22Rv1 (cell line): ENCODE data around the gene KCNRG.
A peak's percentile ranks its signal among the peaks of the same experiment; 100 is the strongest.
"Not testable (repeated sequence)": the region's sequence is repeated elsewhere in the genome, so short reads cannot be mapped to it uniquely, and the experiment has no call there.

Source experiments
- H3K27ac ChIP-seq: fragments of 450-650 bp; 2 replicates; pipeline ENCODE4 v1.5.1; 2017
- CTCF ChIP-seq: fragments of 450-650 bp; IDR thresholded peaks from 2 replicates; pipeline ENCODE4 v1.5.1; 2017; ENCODE audit warnings: mild to moderate bottlenecking
- ZFX ChIP-seq: fragments of 450-650 bp; IDR thresholded peaks from 2 replicates; pipeline ENCODE4 v1.6.1; 2017; ENCODE audit warnings: antibody characterized with exemption, borderline replicate concordance

KCNRG gene

DNA sequence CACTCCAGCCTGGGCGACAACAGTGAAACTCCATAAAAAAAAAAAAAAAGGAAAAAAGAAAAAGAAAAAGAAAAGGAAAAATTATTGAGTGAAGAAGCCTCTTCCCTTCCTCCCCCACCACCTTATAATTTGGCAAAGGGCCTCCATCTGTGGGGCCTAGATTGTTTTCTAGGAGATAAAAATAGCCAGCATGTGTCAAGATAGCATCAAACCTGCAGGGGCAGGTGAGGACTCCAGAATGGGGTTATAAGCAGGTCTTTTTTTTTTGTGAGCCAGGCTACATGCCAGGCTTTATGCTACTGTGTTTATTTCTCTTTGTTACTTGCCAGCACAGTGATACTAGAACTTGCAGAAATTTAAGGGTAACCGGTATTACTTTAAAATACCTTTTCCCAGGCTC lies 30.1 kb upstream of the KCNRG start:
- TF ChIP-seq CTCF: no peak
- TF ChIP-seq ZFX: no peak
- H3K27ac ChIP-seq: no peak overlapping the region

DNA sequence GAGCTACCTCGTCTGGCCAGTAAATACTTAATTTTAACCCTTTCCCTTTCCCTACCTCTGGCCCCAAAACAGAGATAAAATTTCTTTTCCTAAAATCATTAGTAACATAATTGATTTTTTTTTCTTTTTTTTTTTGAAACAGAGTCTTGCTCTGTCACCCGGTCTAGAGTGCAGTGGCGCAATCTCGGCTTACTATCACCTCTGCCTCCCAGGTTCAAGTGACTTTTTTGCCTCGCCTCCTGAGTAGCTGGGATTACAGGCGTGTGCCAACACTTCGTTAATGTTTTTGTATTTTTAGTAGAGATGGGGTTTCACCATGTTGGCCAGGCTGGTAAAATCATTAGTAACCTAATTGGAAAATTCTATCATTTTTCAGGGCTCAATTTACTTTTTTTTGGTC lies 28.8 kb upstream of the KCNRG start:
- TF ChIP-seq ZFX (no peak), CTCF (no peak)
- H3K27ac ChIP-seq: no peak overlapping the region

GRCh38 chr13:49990612-49991011 lies 24.6 kb upstream of the KCNRG start:
- not testable (repeated sequence) for H3K27ac ChIP-seq

DNA sequence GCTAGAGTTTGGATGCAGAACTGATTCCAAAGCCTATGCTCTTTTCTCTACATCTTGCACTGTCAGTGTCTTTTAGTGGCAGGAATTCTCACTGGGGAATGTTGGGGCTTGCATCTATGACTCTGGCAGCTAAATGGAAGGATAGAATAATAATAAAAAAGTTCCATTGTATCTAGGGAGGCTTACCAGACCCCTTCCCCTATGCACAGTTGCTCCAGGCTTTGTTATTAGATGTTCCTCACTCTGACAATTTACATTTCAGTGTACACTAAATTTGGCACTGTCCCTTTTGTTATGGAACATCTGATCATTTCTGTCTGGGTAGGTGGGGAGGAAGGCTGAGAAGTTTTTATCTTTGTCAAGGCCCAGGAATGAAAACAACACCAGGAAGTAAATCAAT lies 22.1 kb upstream of the KCNRG start:
- TF ChIP-seq ZFX (no peak), CTCF (no peak)
- H3K27ac ChIP-seq: no peak overlapping the region

- TF ChIP-seq ZFX (no peak), CTCF (no peak)
- H3K27ac ChIP-seq: no peak overlapping the region
Observed at GRCh38 chr13:49993666-49994065, 21.6 kb upstream of the KCNRG start.

DNA sequence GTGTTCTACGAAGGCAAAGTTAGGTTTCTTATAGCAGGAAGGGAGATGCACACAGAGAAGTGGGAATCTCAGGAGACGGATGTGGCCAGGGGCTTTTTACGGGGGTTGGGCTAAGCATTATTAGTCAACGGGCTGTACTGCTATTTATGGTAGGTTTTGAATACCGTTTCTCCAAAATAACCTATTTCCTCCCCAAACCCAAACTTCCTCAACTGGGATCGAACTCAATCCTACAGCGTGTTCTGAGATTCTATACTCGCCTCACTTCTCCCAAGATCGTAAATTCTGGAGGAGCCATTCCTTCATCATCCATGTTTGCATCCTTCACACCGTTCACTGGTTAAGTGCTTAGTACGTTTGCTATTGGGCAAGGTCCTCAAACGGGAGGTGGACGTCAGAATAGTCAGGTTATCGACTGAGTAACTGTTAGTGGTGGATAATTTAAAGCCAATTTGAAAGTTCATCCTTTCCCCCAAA lies 19.6 kb upstream of the KCNRG start:
- TF ChIP-seq CTCF (no peak), ZFX (no peak)
- H3K27ac ChIP-seq: peak overlapping the region; percentile 94

DNA sequence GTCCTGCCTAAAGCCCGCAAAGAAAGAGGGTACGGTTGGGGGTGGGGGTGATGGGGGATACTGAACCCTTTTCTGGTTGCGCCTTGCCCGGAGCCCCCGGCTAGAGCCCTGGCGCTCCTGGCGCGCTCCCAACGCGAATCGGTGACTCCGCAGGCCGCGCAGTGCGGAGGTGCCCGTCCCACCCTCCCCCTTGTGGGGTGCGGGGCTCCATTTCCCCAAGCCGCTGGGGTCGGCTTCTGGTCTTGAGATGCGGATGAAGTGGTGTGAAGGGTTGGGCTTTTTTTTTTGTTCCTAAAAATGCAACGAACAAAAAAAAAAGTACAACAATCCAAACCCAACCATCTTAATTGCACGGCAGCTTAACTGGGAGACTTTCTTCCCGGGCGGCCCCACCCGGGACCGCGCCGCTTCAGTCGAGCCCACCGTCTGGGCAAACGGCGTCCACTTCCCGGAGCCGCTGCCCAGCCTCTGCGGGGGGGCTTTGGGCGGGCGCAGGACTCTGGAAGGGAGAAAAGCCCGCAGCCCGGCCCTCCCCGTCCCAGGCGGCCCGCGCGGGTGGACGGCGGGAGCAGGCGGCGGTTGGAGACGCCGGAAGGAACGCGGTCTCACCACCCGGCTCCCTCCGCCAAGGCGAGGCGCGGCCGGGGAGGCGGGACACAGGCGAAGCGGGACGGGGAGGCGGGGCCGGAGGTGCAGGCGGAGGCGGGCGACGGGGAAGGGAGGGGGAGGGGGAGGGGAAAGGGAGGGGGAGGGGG lies 18.9 kb upstream of the KCNRG start:
- TF ChIP-seq CTCF (no peak), ZFX (no peak)

More for the DNA sequence above, 18.9 kb upstream of the KCNRG start:
- H3K27ac ChIP-seq: peak overlapping the region; percentile 94
